GM10266 (cell line): ENCODE measurements around the gene SYCP1.

Experiments used
- DNase-seq: peaks from one replicate; pipeline ENCODE4 v3.0.0; 2012; ENCODE audit errors: extremely low spot score
- TF ChIP-seq, protein P1 (sequence below): IDR thresholded peaks from 2 replicates; pipeline ENCODE4 v1.5.1; 2012; ENCODE audit warnings: mild to moderate bottlenecking, low read depth; ENCODE audit not compliant: control insufficient read depth, insufficient read depth; ENCODE audit errors: missing control alignments

The SYCP1 gene

DNA sequence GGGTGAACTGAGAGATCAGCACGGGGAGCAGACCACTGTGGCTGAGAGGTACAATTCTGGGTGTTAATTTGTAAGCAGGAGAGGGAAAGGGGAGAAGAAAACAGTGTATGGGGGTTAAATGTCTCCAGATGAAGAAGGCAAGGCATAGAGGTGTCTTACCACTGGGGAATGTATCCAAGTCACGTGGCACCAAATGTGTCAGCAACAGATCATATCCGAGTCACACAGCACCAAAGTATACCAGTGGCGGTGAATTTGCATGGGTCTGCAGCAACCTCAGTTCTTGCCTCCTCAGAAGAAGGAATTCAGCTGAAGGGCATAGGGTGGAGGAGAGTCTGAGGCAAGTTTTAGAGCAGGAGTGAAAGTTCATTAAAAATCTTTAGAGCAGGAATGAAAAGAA is 21.2 kb upstream of the SYCP1 start:
- no peak for DNase-seq
- TF ChIP-seq, protein P1, sequence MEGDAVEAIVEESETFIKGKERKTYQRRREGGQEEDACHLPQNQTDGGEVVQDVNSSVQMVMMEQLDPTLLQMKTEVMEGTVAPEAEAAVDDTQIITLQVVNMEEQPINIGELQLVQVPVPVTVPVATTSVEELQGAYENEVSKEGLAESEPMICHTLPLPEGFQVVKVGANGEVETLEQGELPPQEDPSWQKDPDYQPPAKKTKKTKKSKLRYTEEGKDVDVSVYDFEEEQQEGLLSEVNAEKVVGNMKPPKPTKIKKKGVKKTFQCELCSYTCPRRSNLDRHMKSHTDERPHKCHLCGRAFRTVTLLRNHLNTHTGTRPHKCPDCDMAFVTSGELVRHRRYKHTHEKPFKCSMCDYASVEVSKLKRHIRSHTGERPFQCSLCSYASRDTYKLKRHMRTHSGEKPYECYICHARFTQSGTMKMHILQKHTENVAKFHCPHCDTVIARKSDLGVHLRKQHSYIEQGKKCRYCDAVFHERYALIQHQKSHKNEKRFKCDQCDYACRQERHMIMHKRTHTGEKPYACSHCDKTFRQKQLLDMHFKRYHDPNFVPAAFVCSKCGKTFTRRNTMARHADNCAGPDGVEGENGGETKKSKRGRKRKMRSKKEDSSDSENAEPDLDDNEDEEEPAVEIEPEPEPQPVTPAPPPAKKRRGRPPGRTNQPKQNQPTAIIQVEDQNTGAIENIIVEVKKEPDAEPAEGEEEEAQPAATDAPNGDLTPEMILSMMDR: no peak

DNA sequence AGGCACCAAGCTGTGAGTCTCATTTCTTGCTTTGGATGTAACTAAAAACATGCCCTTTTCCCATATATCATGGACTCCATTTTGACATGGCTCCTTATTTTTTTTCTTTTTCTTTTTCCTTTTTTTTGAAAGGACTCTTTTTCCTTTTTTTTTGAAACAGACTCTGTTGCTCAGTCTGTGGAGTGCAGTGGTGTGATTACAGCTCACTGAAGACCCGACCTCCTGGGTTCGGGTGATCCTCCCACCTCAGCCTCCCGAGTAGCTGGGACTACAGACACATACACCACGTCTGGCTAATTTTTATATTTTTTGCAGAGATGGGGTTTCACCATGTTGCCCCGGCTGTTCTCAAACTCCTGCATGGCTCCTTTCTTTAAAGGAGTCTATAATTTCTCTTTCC is 10.4 kb upstream of the SYCP1 start:
- DNase-seq: no peak
- TF ChIP-seq, protein P1: no peak

DNA sequence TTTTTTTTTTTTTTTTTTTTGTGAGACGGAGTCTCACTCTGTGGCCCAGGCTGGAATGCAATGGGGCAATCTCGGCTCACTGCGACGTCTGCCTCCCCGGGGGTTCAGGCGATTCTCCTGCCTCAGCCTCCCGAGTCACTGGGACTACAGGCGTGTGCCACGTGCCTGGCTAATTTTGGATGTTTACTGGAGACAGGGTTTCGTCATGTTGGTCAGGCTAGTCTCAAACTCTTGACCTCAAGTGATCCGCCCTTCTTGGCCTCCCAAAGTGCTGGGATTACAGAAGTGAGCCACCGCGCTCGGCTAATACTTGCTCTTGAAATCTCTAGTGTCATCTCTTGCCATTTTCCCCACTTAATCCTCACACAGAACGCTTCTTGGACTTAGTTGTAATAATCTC is 1.1 kb upstream of the SYCP1 start:
- DNase-seq: no peak
- TF ChIP-seq, protein P1: no peak

DNA sequence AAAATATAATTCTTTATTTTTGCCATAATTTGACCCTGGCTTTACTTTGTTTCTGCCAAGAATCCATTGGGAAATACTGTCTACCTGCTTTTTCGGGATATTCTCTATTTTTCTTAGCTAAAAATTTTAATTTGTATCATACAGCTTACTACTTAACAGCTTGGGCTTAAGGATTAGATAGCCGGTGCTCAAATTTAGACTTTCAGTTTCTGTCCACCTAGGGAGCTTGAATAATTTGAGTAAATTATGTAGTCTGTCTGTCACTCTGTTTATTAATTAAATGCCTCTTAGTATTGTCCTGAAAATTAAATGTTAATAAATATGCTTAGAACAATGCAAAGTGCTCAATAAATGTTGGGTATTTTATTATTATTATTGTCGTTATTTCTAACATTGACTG is 6.7 kb downstream of the SYCP1 start:
- DNase-seq: no peak
- TF ChIP-seq, protein P1: no peak

DNA sequence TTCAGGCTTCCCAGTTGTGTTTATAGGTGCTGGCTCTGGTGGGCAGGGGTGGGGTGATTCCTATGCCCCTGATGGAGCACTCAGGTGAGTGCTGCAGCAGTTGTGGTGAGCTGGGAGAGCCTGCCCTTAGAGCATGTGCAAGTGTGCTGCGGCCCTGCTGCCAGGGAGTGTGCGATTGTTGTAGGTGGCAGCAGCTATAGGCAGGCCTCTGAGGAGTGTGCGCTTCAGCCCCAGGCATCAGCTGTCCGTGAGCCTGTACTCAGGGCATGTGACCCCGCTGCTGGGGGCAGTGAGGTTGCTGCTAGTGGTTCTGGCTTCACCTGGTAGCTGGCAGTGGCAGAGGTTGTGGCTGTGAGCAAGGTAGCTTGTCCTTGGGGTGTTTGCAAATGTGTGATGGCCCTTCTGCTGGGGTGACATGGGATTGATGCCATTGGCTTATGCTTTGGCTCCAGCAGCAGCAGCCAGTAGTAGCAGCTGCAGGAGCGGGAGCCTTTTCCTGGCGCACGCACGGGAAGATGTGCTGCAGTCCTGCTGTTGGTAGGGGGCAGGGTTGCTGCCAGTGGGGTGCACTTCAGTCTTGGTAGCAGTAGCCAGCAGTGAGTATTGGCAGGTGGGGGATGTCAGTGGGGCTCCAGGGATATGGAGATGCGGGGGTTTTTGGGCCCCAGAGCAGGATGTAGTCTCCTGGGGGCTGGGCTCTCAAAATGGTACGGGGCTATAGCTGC is 37.7 kb downstream of the SYCP1 start:
- TF ChIP-seq, protein P1: no peak
- no peak for DNase-seq

DNA sequence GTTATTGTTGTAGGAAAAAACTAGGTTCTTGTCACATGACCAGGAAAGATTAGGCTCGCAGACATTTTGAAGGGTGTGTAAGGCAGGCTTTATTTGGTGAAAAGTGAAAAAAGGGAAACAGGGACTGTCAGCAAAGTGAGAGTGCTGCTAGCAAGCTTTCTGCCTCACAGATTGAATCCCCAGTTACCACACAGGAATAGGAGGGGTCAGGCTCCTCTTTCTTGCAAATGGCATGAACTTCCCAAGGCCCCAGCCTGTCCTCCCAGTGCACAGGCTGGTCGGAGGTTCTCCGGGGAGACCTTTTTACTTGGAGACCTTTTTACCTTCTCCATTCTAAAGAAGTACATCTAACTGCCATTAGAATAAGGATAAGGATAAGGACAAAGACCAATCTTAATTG is 42.1 kb downstream of the SYCP1 start:
- no peak for DNase-seq
- TF ChIP-seq, protein P1: no peak

DNA sequence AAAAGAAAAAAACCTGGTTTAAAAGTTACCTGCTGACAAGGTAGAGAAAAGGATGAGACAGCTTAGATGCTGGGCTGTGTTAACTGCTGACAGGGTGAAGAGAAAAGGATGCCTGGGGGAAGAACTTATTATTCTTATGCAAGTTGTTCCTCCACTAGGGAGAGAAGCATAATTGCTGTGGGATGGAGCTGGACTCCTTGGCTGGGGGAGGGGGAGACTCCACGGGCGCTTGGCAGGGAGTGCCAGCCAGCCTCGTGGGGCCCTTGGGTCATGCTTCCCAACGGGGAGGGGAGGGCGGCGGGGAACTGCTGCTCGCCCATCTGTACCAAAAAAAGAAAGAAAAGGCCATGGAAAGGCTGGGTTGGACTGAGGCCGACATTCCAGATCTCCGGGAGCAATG is 47.2 kb downstream of the SYCP1 start:
- no peak for DNase-seq
- TF ChIP-seq, protein P1: no peak
